ENCODE results near the gene ASL.
"Not testable (repeated sequence)": the region's sequence is repeated elsewhere in the genome, so short reads cannot be mapped to it uniquely, and the experiment has no call there.

DNA sequence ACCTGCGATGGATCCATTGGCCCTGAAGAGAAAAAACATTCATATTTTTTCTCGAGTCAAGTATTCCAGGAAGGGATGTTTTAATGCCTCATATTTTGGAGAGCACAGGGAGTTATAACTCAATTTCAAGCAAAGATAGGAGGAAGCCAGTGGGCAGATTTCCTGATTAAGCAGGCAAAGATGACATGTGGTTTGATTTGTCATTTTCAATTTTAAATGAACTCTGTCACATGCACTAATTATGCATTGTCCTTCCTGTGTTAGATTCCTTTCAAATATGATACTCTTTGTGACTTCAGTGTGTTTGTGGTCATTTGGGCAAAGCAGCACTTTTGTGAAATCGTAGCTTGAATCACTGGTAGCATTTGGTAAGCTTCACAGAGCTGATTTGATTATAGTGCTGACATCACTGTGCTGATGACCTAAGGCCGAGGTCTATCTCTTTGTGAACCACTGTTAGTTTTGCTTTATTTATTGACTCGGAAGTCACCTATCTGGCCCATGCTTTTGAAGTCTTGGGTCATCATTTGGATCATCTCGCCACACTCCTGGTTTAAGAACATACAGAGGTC is 50.2 kb downstream of the ASL start:
- TF ChIP-seq, protein P1, sequence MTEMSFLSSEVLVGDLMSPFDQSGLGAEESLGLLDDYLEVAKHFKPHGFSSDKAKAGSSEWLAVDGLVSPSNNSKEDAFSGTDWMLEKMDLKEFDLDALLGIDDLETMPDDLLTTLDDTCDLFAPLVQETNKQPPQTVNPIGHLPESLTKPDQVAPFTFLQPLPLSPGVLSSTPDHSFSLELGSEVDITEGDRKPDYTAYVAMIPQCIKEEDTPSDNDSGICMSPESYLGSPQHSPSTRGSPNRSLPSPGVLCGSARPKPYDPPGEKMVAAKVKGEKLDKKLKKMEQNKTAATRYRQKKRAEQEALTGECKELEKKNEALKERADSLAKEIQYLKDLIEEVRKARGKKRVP (CRISPR knock-in tag; IDR thresholded peaks at IDR 0.05), result not testable (repeated sequence)
- TF ChIP-seq CCAR2 (IDR thresholded peaks at IDR 0.05; ENCODE audit: low read depth, low read length); NONO (IDR thresholded peaks at IDR 0.05; ENCODE audit: low read depth in 2 of 2, low read length in 1 of 2): not testable (repeated sequence)
- TF ChIP-seq, protein P2, sequence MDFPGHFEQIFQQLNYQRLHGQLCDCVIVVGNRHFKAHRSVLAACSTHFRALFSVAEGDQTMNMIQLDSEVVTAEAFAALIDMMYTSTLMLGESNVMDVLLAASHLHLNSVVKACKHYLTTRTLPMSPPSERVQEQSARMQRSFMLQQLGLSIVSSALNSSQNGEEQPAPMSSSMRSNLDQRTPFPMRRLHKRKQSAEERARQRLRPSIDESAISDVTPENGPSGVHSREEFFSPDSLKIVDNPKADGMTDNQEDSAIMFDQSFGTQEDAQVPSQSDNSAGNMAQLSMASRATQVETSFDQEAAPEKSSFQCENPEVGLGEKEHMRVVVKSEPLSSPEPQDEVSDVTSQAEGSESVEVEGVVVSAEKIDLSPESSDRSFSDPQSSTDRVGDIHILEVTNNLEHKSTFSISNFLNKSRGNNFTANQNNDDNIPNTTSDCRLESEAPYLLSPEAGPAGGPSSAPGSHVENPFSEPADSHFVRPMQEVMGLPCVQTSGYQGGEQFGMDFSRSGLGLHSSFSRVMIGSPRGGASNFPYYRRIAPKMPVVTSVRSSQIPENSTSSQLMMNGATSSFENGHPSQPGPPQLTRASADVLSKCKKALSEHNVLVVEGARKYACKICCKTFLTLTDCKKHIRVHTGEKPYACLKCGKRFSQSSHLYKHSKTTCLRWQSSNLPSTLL (IDR thresholded peaks at IDR 0.05), result not testable (repeated sequence)

Data from K562 (cell line).